ENCODE measurements around the gene CASTOR1.
A peak's percentile ranks its signal among the peaks of the same experiment; 100 is the strongest.

Gene CASTOR1

DNA sequence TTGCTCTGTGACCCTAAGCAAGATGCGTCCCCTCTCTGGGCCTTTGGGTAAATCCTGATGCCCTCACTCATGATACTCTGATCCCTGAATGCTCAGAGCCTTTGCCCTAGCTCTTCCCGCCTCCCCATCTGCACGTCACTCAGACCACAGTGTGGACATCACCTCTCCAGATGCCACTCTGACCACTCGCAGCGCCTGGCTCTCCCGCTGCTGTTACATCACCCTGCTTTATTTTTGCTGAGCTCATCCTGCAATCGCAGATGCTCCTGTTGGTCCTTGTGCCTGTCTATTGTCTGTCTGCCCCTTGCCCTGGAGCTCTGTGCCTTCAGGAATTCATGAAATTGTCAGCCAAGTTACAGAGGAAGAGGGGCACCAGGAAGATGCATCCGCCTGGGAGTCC, 28.2 kb downstream of the CASTOR1 start:
- DNase-seq: no peak

DNA sequence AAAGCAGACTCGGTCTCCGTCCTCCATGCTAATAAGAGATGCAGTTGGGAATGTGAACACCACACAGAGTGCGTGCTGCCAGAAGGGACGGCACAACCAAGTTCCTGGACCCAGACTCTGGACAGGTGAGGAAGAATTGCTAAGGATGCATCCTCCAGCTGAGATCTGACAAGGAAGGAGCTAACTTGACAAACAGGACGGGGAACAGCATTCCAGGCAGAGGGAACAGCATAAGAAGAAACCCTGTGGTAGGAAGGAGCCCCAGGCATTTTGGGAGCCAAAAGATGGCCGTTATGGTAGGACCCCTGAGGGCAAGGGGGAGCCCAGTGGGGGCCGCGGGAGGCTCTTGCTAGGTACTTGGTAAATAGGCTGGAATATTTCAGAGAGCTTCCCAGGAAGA, 28.6 kb downstream of the CASTOR1 start:
- DNase-seq: no peak

DNA sequence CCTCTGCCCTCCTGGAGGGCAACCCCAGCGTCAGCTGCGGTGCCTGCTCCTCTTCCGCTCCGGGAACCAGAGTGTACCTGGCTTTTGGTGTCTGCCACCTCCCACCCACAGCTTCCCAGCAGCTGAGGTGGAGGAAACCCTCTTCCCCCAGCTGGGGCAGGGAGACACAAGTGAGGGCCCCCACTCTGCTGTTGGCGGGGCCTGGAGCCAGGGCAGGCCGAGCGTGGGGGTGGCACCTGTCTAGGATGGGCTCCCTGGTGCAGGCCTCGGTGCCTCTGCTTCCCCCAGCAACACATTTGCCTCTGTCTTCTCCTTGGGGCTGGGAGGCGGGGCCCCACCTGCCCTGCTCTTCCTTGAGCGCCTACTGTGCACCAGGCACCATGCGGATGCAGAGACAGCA, 29.0 kb downstream of the CASTOR1 start:
- DNase-seq: no peak

DNA sequence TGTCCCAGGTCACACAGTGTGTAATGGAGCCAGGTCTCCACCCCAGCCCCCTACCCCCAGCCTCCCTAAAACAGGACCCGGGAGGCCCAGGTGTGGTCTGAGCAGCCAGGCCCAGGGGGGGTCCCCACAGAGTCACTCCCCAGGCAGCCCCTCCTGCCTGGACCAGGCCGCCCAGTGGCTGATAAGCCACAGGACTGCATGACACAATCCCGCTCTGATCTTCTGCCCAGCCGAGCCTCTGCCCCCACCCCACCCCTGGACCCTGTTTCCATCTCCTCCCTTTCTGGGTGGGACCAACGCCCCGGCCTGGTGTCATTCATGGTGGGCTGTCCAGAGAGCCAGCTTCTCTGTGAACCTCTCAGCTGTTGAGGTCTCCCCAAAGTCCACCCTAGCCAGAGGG, 35.0 kb downstream of the CASTOR1 start:
- no peak for DNase-seq

DNA sequence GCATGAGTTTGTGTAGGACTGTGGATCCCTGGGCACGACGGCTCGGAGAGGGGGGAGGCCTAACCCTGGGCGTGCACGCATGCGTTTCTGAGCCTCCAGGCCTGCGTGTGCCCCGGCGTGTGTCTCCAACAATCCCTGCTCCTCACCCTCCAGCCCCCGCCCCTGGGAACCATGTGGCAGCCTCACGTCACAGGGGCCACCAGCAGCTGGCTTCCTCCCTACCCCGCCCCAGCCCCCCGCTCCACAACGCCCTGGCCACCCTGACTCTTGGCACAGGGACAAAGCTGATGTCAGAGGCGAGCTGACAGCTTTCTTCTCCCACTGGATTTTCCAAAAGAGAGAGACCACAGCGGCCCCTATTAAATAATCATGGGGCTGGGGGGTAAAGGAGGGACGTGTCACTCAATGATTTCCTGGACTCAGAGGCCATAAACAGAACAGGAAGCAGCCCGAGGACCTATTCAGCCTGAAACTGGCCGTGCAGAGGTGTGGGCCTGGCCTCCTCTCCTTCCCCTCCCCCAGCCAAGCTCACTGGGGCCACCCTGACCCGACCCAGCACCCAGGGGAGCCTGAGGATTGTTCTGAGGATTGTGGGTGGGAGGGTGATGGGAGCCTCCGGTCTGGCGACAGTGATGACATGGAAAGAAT, 36.0 kb downstream of the CASTOR1 start:
- peak; percentile 69 for DNase-seq

DNA sequence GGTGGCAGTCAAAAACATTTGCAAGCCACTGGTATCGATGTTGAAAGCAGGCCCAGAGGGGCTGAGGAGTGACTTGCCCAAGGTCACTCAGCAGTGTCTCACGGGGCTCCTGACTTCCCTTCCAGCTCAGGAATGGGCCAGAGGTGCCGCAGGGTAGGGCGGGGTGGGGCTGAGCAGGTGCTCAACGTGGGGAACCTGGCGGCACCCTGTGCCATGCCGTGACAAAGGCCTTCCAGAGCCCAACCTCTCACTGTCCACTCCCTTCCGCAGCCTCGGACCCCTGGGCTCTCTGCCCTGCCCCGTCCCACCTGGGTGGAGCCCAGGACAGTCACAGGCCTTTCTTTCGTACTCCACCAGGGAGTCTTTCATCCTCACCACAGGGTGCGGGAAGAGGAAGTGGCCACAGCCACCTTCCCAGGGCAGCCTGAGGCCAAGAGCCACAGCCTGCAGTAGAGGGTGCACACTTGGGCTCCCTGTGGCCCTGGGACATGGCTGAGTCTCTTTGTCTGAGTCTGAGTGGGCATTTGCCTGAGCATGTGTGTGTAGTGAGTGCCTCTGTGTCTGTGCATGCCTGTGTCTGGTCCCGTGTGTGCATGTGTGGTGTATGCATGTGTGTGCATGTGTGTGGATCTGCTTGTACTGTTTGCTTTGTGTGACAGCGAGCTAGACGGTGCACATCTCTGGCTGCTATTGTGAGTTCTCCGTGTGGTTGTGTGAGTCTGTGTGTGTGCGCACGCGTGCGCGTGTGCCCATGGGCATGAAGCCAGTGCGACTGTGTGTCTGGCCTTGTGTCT, 36.7 kb downstream of the CASTOR1 start:
- DNase-seq: no peak

DNA sequence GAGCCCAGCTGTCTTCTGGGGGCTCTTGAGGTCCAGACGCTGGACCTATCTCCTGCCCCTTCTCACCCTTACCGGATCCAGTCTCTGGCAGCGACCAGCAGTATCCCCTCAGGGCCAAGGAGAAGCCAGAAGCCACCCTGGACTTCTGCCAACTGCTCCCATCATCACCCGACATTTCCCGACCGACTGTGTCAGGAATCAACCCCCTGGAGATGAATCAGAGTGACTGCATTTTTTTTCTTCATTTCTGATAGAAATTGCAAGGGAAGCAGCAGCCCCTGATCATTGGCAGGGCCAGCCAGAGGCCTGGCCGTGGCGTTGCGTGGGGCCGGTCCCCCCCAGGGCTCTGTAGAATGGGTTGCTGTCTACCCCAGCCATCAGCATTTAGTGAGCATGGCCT, 37.6 kb downstream of the CASTOR1 start:
- DNase-seq: no peak

DNA sequence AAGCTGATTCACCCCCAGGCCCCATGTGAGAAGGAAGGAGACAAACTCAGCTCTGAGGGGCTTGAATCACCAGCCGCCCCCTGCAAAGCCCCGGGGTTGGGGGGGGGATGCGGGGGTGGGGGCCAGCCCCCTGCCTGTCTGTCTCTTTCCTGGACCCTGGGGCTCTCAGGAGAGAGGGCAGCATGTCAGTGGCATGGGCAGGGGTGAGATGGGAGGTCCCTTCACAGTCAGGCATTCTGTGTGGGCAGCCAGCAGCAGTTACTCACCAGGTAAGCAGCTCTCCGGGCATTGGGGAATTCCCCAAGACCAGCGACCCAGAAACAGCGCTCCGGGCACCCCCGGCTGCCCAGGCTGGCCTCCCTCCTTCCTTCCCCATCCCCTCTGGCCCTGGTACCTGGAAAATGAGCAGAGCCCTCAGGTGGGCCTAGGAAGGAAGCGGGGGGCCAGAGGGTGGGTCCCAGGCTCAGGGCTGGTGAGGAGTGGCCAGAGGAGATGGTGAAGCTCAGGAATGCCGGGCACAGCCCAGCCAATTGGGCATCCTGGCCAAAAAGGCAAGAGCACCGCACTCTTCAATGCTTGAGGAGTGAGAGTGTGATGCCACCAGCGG, 38.5 kb downstream of the CASTOR1 start:
- DNase-seq: no peak

DNA sequence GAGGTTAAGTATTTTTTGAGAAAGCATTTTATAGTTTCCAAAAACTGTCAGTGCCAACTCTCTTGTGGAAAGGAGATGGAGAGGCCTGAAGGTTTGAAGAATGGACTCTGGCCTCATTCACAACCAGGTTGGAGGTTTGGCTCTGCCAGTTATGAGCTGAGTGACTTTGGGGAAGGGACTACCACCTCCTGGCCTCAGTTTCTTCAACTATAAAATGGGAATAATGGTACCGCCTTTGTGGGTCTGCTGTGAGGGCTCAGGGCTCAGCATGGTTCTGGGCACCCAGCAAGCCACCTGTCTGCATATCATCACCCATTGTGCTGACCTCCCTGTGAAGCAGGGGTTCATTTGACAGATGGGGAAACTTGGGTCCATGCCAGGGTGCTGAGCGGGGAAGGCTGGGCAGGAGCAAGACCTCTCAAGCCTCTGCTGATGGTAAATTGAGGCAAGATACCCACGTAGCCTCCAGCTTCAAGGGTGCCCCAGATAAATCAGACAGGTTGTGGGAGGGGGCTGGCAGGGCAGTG, 39.2 kb downstream of the CASTOR1 start:
- no peak for DNase-seq

DNA sequence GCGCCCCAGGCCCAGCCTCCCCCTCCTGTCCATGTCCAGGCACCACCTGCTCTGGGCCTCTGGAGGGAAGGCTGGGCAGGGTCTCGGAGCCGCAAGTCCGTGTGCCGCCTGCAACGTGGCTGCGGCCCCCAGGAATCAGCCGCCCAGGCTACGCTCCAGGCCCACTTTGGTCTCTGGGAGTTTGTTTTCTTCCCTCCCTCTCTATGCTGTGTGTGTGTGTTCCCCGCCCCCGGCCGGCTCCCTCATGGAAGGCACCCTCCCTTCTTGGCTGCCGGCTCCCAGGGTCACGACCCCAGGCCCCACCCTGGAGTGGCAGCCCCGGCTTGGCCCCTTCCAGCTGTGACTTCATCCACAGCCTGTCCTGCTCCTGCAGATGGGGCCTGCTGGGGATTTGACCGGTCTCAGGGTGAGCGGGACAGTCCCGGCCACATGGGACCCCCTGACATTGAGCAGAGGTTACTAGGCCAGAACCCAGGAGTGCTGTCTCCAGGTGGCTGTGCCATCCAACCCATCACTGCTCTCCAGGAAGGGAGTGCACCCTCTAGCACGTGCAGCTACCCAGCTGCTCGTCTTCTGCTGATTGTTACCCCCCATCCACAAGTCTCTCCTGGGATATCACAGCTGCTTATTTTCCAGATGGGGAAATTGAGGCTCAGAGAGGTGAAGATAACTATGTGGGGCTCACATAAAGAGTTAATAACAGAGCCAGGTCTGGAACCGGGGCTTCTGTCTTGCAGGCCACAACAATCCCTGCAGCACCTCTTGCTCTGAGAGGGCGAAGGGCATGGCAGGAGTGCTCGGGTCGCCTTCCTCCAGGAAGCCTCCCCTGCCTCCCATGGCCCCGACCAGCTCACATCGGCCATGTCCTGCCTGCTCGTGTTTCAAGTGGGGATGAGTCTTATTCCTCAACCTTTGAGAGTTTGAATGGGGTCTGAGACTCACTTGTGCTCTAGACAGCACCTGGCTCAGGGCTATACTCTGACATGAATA, 40.0 kb downstream of the CASTOR1 start:
- DNase-seq: no peak

DNA sequence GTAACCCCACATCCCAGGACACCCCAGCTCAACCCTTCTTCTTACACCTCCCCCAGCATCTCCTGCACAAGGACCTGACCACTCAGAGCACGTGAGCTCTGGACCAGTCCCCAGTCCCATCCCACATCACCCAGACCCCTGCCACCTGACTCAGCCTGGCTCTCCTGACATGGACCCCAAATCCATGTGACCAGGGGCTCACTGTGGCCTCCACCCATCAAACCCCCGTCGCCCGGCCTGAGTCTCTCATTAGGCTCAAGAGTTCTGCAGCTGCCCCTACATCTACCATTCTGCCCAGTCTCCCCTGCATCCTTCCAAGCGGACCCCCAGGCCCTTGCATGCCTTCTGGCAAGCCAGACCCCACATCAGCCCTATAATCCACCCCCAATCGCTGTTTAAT, 40.8 kb downstream of the CASTOR1 start:
- DNase-seq: no peak

DNA sequence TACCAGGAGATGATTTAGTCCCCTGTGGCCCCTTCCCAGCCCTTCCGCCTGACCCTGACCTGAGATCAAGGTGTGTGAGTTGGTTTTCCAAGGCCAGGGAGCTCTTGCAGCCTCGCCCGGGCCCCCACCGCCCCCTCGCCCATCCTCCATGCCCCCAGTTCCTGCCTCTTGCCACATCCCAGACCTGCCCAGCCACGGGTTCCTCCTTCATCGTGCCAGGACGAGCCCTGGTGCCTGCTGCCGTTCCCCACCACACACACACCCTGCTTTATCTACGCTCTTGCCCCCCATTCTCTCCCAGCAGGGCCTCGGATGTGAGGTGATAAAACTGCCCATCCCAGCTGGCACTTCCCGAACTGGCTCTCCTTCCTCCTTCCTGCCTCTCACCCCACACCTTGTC, 41.3 kb downstream of the CASTOR1 start:
- no peak for DNase-seq

DNA sequence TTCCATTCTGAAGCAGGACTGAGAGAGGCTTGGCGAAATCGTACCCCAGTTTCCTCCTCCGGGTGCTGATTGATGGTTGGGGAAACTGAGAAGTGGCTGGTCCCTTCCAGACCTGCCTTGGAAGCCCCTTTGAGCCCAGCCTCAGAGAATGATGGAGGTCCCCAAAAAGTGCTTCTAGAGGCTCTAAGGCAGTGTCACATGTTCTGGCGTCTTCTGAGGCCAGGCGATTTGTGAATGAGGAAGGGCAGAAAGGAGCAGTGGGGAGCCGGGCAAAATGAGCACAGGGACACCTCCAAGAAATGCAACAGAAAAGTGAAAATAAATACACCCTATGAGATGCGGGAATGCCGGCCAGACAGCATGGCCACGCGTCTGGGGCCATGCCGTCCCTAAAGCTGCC, 41.7 kb downstream of the CASTOR1 start:
- no peak for DNase-seq

DNA sequence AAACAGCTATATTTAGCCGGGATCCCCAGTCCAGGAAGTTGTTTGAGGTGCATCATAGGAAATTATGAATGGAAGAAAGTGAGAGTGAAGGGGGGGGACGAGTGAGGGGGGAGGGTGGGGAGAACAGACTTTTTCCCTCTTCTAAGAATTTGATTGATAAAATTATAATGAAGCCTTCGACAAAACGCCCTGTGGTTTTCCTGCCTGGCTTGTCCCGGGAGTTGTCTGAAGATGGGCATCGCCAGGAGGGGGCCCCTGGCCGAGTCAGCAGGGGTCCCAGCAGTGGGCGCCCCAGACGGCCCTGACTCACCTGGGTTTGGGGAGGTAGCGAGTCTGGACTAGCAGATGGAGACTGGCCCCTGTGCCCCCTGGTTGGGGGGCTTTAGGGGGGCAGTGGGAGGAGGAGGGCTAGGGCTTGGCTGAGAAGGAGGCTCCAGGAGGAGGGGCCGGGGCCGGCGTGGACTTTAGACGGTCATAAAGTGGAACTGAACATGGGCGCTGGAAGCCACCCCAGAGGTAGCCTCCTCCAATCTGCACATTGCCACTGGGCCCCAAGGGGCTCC, 42.4 kb downstream of the CASTOR1 start:
- no peak for DNase-seq

DNA sequence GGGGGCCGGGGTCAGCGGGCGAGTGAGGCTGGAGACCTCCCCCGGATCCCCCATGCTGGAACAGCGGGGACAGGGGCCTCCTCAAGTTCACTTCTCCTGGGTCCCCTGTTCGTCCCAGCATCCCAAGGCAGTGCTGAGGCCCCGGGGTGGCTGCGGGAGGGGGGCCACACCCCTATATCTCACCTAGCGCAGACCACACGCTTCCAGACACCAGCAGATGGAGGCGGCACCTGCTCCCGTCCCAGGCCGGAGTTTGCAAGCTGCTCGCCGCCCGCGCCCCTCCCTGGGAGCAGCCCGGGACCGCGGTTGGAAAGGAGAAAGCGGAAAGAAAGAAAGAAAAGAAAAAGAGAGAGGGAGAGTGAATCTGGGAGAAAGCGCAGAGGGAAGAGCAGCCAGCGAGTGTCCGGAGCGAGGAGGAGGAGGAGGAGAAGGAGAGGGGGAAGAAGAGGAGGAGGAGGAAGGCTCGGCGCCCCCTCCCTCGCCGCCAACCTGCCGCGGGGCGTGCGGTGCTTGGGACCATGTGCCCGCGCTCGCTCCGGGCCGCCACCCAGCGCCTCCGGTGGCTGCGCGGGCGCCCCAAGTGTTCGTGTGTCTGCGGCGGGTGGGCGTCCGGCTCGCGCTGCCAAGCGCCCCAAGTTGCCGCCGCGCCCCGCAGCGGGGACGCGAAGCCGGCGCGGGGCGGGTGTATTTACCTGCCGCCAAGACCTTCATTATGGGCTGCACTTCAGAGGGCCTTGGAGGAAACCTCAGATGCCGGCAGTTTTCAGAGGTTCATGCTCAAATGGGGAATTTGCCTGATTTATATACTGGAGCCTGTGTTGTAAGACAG, 43.1 kb downstream of the CASTOR1 start, which contains the start of gene LIF:
Gene LIF, minus strand, starts transcription at position 775 of the 829 bp plus-strand sequence. Its CDS starts 64 bp downstream, at position 711.
- DNase-seq: no peak

DNA sequence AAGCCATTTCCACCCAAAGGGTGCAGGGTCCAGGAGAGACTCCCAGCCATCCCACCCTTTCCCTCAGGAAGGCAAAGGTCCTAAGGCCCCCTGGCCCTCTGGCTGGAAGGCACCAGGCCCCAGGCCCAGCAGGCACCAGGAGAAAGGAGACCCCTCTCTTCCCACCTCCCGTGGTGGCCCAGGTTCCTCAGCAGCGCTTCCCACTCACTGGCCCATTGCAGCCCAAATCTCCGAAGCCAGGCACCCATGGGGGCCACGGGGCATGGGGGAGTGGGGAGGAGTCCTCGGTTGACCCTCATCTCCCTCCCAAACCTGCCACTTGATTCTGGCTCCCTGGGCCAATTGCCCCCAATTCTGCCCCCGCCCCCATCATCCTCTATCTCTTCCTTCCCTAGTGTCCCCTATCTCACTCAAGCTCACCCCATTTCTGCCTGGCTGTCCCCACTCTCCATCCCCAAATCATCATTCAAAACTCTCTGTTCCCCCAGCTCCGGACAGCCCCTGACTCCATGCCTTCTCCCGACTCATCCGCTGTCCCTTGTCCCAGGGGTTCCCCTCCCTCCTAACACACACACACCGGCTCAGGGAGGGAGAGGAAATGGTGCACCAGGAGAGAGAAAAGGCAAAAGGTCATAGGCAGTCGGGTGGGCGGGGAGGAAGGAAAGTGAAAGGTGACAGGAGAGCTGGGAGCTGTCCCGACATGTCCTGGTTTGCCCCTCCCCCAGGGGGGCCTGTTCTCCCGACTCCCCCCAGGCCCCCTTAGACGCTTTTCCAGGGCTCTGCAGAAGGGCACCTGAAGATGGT, 43.9 kb downstream of the CASTOR1 start:
- no peak for DNase-seq

DNA sequence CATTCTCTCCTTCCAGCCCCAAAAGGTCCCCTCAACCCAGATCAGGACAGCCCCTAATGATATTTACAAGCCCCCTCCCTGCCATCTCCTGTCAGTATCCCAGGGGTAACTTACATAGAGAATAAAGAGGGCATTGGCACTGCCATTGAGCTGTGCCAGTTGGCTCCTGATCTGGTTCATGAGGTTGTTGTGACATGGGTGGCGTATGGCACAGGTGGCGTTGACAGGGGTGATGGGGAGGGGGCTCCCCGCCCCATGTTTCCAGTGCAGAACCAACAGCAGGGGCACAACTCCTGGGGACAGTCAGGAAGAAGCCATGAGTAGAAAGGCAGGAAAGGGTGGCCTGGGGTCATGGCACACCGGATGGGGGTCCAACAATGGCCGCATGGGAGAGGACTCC, 44.7 kb downstream of the CASTOR1 start:
- DNase-seq: no peak

DNA sequence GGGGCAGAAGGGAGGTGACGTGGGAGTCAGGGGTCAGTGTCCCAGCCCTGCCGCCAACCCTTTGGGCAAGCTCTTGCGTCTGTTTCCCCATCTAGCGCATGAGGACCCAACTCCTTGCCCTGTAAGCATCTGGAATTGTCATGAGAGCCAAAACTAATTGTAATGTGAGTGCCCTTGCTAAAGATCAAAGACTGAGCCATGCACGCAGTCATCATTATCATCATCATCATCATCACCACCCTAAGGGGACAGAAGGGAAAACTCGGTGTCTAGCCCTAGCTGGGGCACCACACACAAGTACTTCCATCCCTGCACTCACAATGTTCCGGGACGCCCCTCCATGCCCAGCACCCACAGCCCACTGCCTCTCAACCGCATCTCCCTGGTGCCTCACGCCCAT, 45.2 kb downstream of the CASTOR1 start:
- DNase-seq: no peak

DNA sequence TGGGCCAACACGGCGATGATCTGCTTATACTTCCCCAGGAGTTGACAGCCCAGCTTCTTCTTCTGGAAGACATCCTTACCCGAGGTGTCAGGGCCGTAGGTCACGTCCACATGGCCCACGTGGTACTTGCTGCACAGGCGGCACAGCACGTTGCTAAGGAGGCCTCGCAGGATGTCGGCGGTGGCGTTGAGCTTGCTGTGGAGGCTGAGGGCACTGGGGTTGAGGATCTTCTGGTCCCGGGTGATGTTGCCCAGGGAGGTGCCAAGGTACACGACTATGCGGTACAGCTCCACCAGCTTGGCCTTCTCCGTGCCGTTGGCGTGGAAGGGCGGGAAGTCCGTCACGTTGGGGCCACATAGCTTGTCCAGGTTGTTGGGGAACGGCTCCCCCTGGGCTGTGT, 45.6 kb downstream of the CASTOR1 start:
- no peak for DNase-seq

DNA sequence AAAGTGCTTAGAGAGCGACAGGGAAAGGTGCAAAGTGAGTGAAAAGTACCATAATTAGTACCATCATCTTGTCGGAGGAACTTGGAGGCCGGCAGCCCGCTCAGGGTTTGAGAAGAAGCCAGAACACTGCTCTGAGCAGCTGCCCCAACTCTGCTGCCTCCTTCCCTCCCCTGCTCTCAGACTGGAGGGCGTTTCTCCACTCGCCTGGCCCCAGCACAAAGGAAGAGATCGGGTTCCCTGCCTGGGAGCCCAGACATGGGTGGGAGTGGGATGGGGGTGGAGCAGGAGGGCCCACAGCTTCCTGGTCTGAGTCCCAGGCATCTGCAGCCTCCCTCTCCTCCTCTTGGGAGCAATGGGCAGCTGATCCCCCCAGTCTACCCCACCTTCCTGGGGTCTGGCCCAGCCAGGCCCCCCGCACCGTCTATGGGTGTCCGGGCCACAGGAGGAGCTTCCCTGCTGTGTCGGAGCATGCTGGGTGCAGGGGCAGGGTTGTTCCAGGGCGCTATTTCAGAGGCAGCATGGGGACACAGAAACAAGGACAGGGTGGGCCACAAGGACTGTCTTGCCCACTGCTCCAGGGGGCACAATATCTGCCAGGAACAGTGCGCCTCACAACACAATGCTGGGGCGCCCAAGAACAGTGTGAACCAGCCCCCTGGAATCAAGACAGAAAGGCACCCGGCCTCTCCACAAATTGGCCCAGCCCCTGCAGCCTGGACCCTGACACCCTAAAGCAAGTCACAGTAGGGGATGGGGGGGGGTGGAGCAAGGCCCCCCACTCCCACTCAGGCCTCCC, 47.5 kb downstream of the CASTOR1 start:
- DNase-seq: no peak

Measured in NCI-H2029 treated with DMSO at 0.1 percent for 48 hours (cell line).